ENCODE measurements around the gene HRH1.

- TF ChIP-seq ZNF384 (IDR thresholded peaks at IDR 0.05) (no peak), L3MBTL2 (conservative IDR thresholded peaks at IDR 0.05) (no peak), SUZ12 (IDR thresholded peaks at IDR 0.05) (no peak), FOXM1 (IDR thresholded peaks at IDR 0.05; ENCODE audit: borderline replicate concordance) (no peak), HDGF (IDR thresholded peaks at IDR 0.05; ENCODE audit: borderline replicate concordance) (no peak), CTBP1 (IDR thresholded peaks at IDR 0.05; ENCODE audit: borderline replicate concordance) (no peak)
Measured at GRCh38 chr3:11168406-11168805, 14.1 kb downstream of the HRH1 start.

Data from HEK293T (cell line).